Activated T-helper 2 cell treated with anti-CD3 and anti-CD28 coated beads, Interferon-gamma antibody, Interleukin-2, Interleukin-4, amounts not matched to agents 10 μg/mL and 5 μg/mL and 100 μg/mL, durations not matched to agents 14 hours and 24 hours and 36 hours (primary cell): ENCODE results near the gene TCF7L2. TPM values are rescaled to one million over a fixed set of nuclear protein-coding genes. Genes with fewer than 3 reads are reported as not detected.

Experiments
- DNase-seq: peaks from one replicate; pipeline ENCODE4 v3.0.0; 2021; ENCODE audit warnings: low spot score
- H3K27ac Mint-ChIP-seq: one replicate; pipeline ENCODE4 v1.8.0; 2021; ENCODE audit warnings: mixed read lengths
- H3K27me3 Mint-ChIP-seq: one replicate; pipeline ENCODE4 v1.8.0; 2021; ENCODE audit warnings: low read depth, mixed read lengths
- H3K36me3 Mint-ChIP-seq: one replicate; pipeline ENCODE4 v1.8.0; 2021; ENCODE audit warnings: low read depth, mixed read lengths
- H3K4me1 Mint-ChIP-seq: one replicate; pipeline ENCODE4 v1.8.0; 2021; ENCODE audit warnings: low read depth, mixed read lengths
- H3K4me3 Mint-ChIP-seq: one replicate; pipeline ENCODE4 v1.8.0; 2021; ENCODE audit warnings: low read depth, mild to moderate bottlenecking, moderate library complexity, mixed read lengths
- H3K9me3 Mint-ChIP-seq: one replicate; pipeline ENCODE4 v1.8.0; 2021; ENCODE audit warnings: mixed read lengths
- intact Hi-C: fragments of 100-400 bp; cut with micrococcal nuclease; formaldehyde crosslinking; loops from one replicate; pipeline ENCODE4 v1.15.1; 2023
- total RNA-seq: library from RNA; stranded (reverse); gene quantifications from 2 replicates; pipeline ENCODE4 v1.2.3, GENCODE V29; 2022

TCF7L2 gene
- total RNA-seq: 0.52 and 0.76 TPM in 2 replicates

DNA sequence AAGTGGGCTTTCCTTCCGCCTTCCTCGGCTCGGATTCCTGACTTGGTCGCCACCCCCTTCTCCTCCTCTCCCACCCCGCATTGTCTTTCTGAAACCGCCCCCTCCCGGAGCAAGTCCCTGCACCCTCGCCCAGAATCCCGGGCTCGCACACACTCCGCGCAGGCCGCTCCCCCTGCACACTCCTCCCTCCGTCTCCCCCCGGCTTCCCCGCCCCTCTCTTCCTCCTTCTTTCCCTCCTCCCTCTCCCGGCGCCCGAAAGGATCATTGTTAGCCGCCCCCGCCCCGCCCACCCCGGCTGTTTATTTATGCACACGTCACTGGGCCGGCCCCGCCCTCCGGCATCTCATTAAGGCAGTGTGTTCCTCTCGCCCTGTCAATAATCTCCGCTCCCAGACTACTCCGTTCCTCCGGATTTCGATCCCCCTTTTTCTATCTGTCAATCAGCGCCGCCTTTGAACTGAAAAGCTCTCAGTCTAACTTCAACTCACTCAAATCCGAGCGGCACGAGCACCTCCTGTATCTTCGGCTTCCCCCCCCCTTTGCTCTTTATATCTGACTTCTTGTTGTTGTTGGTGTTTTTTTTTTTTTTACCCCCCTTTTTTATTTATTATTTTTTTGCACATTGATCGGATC is at the start of gene TCF7L2:
TCF7L2 (plus strand) TSS at position 373 of the 633 bp plus-strand sequence. CDS start 510 bp downstream, outside the sequence.
- Mint-ChIP-seq H3K9me3 (no peaks in the 10 kb centered on the region), H3K27ac (no peak within 1 kb of the TSS), H3K36me3 (peaks cover 4% of the 10 kb centered on the region), H3K4me3 (peak within 1 kb of the TSS; percentile 77), H3K27me3 (peaks cover 74% of the 10 kb centered on the region), H3K4me1 (peaks cover 16% of the 10 kb centered on the region)
- intact Hi-C loops: loop anchor here (10.0 kb wide), 1 partner anchor 175 kb away; no protein-coding TSS in a partner anchor
- DNase-seq: no peak

DNA sequence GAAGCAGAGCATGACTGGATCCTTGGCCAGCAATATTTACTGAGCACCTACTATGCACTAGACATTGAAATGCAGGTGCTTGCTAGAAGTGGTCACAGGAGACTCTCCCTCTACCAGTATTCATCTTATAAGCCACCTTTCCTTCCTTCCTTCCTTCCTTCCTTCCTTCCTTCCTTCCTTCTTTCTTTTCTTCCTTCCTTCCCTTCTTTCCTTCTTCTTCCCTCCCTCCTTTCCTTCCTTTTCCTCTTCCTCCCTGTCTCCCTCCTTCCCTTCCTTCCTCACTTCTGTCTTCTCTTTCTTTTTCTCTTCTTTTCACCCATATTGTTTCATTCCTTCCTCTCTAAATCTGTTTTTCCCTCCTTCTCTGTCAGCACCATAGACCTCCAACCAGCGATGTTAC is 47.3 kb upstream of the TCF7L2 start:
- H3K4me1 Mint-ChIP-seq: peaks cover 2% of the 10 kb centered on the region
- no peaks in the 10 kb centered on the region for H3K36me3 Mint-ChIP-seq
- no peak for DNase-seq
- no peak overlapping the region for H3K4me3 Mint-ChIP-seq
- H3K27ac Mint-ChIP-seq: no peak overlapping the region
- H3K9me3 Mint-ChIP-seq: no peaks in the 10 kb centered on the region
- no peaks in the 10 kb centered on the region for H3K27me3 Mint-ChIP-seq
- intact Hi-C loops: no loop called here

DNA sequence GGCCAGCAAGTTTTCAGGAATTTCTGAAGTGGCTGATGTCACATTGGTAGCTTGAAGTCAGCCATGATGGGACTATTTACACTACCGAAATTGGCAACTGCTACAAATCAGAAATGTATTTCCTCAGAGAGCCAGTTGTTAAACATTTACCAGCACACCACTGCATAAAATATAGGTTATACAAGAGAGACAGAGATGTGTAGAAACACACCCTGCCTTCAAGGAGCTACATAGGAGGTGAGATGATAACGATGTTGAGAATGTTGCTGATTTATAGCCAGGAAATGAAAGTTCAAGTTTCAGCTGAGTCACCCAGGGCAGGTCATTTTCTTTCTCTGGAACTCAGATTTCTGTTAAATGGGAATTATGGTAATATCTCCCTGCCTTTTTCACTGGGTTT is 46.0 kb upstream of the TCF7L2 start:
- Mint-ChIP-seq H3K27ac (no peak overlapping the region), H3K4me3 (no peak overlapping the region), H3K9me3 (no peaks in the 10 kb centered on the region), H3K4me1 (peaks cover 2% of the 10 kb centered on the region), H3K27me3 (no peaks in the 10 kb centered on the region), H3K36me3 (no peaks in the 10 kb centered on the region)
- DNase-seq: no peak
- intact Hi-C loops: no loop called here

DNA sequence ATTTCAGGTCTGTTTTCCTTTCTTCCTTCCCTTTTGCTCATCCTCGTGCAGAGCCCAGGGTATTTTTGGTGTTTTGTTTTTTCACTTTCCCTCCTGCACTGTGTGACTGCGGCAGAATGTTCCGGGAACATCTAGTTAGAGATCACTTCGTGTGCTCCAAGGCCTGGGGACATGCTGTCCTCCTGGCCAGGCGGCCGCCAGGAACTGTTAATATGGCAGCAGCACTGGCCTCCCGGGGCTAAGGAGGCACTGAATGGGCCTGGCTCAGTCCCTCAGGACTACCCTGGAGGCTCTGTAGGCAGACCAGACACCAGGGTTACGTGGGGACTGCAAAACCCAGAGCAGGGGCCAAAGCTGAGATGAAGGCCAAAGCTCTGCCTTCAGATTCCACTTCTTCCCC is 43.1 kb upstream of the TCF7L2 start:
- no peak for DNase-seq
- no peaks in the 10 kb centered on the region for H3K27me3 Mint-ChIP-seq
- no peaks in the 10 kb centered on the region for H3K9me3 Mint-ChIP-seq
- peaks cover 2% of the 10 kb centered on the region for H3K4me1 Mint-ChIP-seq
- H3K4me3 Mint-ChIP-seq: no peak overlapping the region
- H3K27ac Mint-ChIP-seq: no peak overlapping the region
- intact Hi-C loops: no loop called here
- no peaks in the 10 kb centered on the region for H3K36me3 Mint-ChIP-seq

DNA sequence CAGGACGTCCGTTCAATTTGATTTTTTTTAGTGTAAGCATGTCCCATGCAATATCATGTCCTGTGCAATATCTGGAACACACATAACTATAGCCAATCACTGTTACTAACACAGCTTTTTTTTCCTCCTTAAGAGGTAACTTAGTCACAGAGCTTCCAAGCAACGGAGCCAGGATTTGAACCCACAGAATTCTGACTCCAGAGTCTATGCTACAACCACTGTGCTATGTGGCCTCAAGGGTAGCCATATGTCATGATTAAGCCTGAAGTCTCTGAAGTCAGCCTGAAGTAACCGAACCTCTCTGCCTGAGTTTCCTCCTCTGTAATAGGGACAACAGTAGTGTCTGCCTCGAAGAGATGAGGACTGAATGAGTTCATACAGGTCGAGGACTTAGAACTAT is 42.2 kb upstream of the TCF7L2 start:
- H3K4me1 Mint-ChIP-seq: peaks cover 2% of the 10 kb centered on the region
- no peaks in the 10 kb centered on the region for H3K27me3 Mint-ChIP-seq
- DNase-seq: no peak
- H3K4me3 Mint-ChIP-seq: no peak overlapping the region
- intact Hi-C loops: no loop called here
- no peak overlapping the region for H3K27ac Mint-ChIP-seq
- no peaks in the 10 kb centered on the region for H3K36me3 Mint-ChIP-seq
- peaks cover 2% of the 10 kb centered on the region for H3K9me3 Mint-ChIP-seq

DNA sequence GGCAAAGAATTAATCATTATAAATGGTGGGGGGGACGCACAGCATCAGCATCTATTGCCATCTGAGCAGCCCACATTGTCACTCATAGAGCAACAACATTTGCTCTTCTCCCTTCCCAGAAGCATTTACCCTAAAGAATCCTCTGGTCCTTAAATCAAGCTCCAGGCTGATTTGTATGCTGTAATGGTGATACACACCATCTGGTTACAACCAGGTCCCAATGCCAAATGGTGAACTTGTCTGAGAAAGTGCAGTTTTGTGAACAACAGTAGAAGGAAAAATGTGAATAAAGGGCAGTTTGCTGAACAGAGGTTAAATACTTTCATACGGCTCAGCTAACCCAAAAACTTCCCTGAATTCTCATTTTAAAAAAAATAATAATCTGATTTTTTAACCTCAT is 38.8 kb upstream of the TCF7L2 start:
- H3K9me3 Mint-ChIP-seq: peaks cover 6% of the 10 kb centered on the region
- intact Hi-C loops: no loop called here
- no peaks in the 10 kb centered on the region for H3K36me3 Mint-ChIP-seq
- H3K27me3 Mint-ChIP-seq: peaks cover under 1% of the 10 kb centered on the region
- no peak overlapping the region for H3K27ac Mint-ChIP-seq
- no peaks in the 10 kb centered on the region for H3K4me1 Mint-ChIP-seq
- no peak overlapping the region for H3K4me3 Mint-ChIP-seq
- DNase-seq: no peak

DNA sequence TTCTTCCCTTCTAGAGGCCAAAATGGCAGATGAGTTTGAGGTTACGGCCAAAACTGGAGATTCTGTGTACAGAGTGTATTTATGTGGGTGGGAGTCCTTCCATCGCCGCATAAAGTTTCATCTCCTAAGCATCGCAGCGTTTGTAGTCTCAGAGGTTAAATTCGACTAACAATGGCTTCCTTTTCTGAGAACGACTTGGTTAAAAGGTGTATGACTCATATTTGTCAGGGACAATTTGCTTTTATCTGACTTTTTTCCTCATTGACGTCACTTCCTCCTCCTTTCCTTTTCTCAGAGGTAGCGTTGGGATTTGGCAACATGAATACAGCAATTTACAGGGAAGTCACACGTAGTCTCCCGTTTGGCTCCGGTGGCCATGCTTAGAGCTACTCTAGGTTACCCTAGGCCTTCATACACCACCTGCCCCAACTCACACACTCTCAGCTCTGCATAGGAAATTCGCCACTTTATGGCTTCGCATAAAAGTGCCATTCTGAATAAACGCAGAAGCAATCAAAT is 37.6 kb upstream of the TCF7L2 start:
- H3K27me3 Mint-ChIP-seq: peaks cover 1% of the 10 kb centered on the region
- peaks cover 6% of the 10 kb centered on the region for H3K9me3 Mint-ChIP-seq
- no peak overlapping the region for H3K27ac Mint-ChIP-seq
- H3K36me3 Mint-ChIP-seq: no peaks in the 10 kb centered on the region
- intact Hi-C loops: no loop called here
- no peaks in the 10 kb centered on the region for H3K4me1 Mint-ChIP-seq
- no peak overlapping the region for H3K4me3 Mint-ChIP-seq
- DNase-seq: no peak

DNA sequence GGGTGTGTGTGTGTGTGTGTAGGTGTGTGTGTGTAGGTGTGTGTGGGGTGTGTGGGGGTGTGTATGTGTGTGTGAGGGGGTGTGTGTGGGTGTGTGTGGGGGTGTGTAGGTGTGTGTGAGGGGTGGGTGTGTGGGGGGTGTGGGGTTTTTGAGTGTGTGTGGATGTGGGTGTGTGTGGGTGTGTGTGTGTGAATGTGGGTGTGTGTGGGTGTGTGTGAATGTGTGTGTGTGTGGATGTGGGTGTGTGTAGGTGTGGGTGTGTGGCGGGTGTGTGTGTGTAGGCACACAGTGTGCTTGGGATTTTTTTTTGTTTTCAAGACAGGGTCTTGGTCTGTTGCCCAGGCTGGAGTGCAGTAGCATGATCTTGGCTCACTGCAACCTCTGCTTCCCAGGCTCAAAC is 36.8 kb upstream of the TCF7L2 start:
- Mint-ChIP-seq H3K4me1 (no peaks in the 10 kb centered on the region), H3K27ac (no peak overlapping the region), H3K36me3 (no peaks in the 10 kb centered on the region), H3K27me3 (peaks cover 3% of the 10 kb centered on the region), H3K4me3 (no peak overlapping the region), H3K9me3 (peaks cover 6% of the 10 kb centered on the region)
- DNase-seq: no peak
- intact Hi-C loops: no loop called here

DNA sequence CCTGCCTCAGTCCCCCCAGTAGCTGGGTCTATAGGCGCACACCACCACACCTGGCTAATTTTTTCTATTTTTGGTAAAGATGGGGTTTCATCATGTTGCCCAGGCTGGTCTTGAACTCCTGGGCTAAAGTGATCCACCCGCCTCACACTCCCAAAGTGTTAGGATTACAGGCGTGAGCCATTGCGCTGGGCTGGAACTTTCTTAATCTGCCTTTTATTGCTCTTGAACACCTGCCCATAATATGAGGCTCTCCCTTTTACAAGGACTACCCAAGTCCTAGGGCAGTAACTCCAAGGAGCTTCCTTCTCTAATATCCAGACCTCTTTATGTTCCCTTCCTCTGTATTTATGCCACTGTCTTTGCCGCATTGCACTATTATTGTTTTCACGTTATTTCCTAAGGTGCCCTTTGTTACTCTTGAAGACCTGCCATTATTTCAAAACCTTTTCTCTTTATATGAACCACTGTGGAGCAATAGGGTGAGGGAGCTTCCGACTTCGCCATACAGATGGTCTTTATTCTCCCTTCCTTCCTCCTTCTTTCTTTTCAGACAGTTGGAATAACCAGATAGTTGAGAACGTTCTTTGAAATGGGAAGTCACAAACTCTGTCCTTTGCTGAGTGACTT is 36.3 kb upstream of the TCF7L2 start:
- no peak for DNase-seq
- H3K9me3 Mint-ChIP-seq: peaks cover 6% of the 10 kb centered on the region
- H3K27me3 Mint-ChIP-seq: peaks cover 3% of the 10 kb centered on the region

DNA sequence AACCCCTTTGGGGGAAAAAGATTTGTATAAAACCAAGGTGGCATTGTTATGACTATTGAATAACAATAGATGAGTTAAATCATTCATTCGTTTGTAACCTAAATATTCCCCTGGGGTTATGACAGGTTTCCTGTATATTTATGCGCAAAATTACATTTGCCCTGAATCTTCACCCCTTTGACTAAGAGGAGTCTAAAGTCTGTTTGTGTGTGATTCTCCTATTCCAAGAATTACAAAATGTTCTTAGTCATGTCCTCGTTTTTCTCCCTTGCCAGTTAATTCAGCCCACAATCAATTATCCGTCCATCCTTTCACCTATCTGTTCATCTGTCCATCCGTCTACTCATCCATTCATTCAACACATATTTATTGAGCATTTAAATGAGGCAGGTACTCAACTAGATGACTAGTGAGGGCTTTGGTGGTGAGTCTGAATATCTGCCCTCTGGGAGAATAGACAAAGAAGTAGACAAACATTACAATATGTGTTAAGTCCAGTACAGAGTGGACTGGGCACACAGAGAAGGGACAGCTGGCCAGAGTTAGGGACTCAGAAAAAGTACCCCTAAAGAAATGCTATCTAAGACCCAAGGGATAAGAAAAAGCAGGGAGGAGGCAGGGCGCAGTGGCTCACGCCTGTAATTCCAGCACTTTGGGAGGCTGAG is 35.6 kb upstream of the TCF7L2 start:
- intact Hi-C loops: no loop called here
- Mint-ChIP-seq H3K4me3 (no peak overlapping the region), H3K27me3 (peaks cover 3% of the 10 kb centered on the region), H3K36me3 (no peaks in the 10 kb centered on the region), H3K9me3 (peaks cover 6% of the 10 kb centered on the region), H3K27ac (no peak overlapping the region), H3K4me1 (no peaks in the 10 kb centered on the region)
- DNase-seq: no peak

More for the DNA sequence above, 36.3 kb upstream of the TCF7L2 start:
- Mint-ChIP-seq H3K27ac (no peak overlapping the region), H3K36me3 (no peaks in the 10 kb centered on the region), H3K4me3 (no peak overlapping the region), H3K4me1 (no peaks in the 10 kb centered on the region)
- intact Hi-C loops: no loop called here

DNA sequence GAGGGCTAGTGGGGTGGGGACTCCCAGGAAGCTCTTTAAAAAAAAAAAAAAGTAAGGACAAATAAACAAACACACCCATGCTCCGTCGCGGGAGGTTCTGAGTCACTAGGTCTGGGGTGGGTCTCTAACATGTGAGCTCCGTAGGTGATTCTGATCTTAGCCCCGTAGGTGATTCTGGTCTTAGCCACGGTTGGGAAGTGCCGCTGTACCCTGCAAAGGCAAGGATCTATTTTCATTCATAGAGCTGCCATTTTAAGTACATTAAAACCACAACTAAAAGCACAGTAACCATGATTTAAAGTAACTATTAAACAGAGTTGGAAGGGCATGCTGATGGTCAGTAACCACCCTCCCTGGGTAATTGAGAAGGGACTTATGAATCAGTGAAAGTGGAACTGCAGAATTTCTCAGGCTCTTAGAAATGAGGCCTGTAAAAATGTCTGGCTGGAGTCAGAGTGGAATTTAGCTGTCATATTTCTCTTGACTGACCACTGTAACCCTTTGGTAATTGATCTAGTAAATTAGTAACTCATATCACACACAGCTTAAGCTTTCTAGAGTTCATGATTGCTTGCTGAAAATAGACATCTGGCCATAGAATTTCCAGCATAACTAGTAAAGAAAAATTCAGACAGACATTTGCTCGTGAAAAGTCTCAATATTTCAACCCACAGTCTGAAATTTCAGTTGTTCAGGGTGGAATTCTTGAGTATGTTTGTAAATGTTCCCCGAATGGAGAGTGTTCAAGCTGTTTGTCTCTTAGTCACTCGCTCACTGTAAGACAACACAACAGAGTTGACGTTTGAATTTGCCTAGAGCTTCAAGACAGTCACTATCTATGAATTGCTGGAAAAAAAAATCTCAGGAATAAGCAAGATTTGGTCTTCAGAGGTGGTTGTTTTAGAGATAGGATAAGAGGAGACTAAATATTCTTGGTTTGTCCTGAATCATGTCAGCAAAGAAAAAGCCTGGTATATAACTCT is 34.2 kb upstream of the TCF7L2 start:
- H3K4me1 Mint-ChIP-seq: no peaks in the 10 kb centered on the region
- intact Hi-C loops: no loop called here
- peaks cover 6% of the 10 kb centered on the region for H3K9me3 Mint-ChIP-seq
- DNase-seq: no peak
- H3K36me3 Mint-ChIP-seq: no peaks in the 10 kb centered on the region
- H3K27me3 Mint-ChIP-seq: peaks cover 3% of the 10 kb centered on the region
- H3K27ac Mint-ChIP-seq: no peak overlapping the region
- no peak overlapping the region for H3K4me3 Mint-ChIP-seq

DNA sequence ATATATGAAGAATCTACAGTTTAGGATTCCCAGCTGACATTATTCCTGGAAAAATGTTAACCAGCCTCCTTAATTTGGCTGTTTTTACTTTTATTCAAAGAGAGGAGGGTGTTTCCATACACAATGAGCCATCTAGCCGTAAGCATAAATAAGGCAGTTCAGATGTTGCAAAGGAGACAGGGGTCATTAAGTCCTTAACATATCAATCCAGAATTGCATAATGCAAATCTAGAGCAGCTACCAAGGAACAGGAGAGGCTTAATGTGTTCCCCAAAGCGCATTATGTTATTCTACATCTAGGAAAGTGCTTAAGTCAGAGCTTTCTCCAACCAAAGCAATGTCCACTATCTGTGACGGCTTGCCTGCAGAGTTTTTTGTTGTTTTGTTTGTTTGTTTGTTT is 32.4 kb upstream of the TCF7L2 start:
- H3K9me3 Mint-ChIP-seq: peaks cover 6% of the 10 kb centered on the region
- no peak overlapping the region for H3K27ac Mint-ChIP-seq
- intact Hi-C loops: no loop called here
- peaks cover 3% of the 10 kb centered on the region for H3K27me3 Mint-ChIP-seq
- H3K4me3 Mint-ChIP-seq: no peak overlapping the region
- no peak for DNase-seq
- no peaks in the 10 kb centered on the region for H3K4me1 Mint-ChIP-seq
- H3K36me3 Mint-ChIP-seq: no peaks in the 10 kb centered on the region
